ENCODE data around the gene SEC23B. TPM values are rescaled to one million over a fixed set of nuclear protein-coding genes. Genes with fewer than 3 reads are reported as not detected.

Gene SEC23B
- total and polyA plus RNA-seq, 2 of the 8 experiments (the other 6 are each of a cell fraction or from before 2014, with no cell fraction given): 53.3 to 62.8 TPM

- no peaks in the 10 kb centered on the region for H3K79me1 ChIP-seq (ENCODE audit: low read depth, low read length)
- WGBS, 2 experiments (ENCODE audit: extremely low coverage in 1 of 2, insufficient coverage in 1 of 2, insufficient read length in 1 of 2, insufficient replicate concordance in 2 of 2, low coverage in 1 of 2, low lambda C conversion rate in 2 of 2, missing lambda C conversion rate in 1 of 2): 90% methylated on average over 1 of the region's 1 CpG; no CpG with 5 or more reads in 1 of the 2 experiments
- FAIRE-seq (no peak), DNase-seq (ENCODE audit: low read depth in 1 of 2, low spot score in 2 of 2) (no peak)
- no peak overlapping the region for H3K18ac ChIP-seq (ENCODE audit: extremely low read depth, low read length)
- H3K4me1 ChIP-seq (replicated peaks in 1 of 4; ENCODE audit: control insufficient read depth in 3 of 4, insufficient read depth in 4 of 4, low read length in 3 of 4): no peaks in the 10 kb centered on the region
- H2AFZ ChIP-seq (ENCODE audit: low read length): no peak overlapping the region
- H4K20me1 ChIP-seq (replicated peaks in 1 of 2; ENCODE audit: control insufficient read depth in 1 of 2, insufficient read depth in 2 of 2, low read length in 2 of 2): peaks cover 5 to 6% of the 10 kb centered on the region in 2 experiments
- peaks cover 10 to 57% (median 29%) of the 10 kb centered on the region in 4 experiments for H3K36me3 ChIP-seq (ENCODE audit: control insufficient read depth in 2 of 4, insufficient read depth in 4 of 4, low read length in 3 of 4)
- H3K14ac ChIP-seq (ENCODE audit: insufficient read length): no peak overlapping the region
- H3K9me3 ChIP-seq (ENCODE audit: insufficient read depth in 2 of 2, low read depth in 1 of 2, low read length in 1 of 2): no peaks in the 10 kb centered on the region
- no peak overlapping the region for H2BK20ac ChIP-seq (ENCODE audit: low read length)
- no peak overlapping the region for H3K9ac ChIP-seq (replicated peaks in 1 of 4; ENCODE audit: extremely low read depth in 1 of 4, low read depth in 3 of 4, low read length in 3 of 4)
- H2AK5ac ChIP-seq (ENCODE audit: low read depth, low read length): no peak overlapping the region
- CTCF ChIA-PET (ENCODE audit: partially characterized antibody): no interaction called here
- POLR2A ChIA-PET (ENCODE audit: partially characterized antibody): interaction anchor here (0.6 kb wide), 1 partner anchor 1482 kb away, joined by 4 read pairs; no protein-coding TSS in a partner anchor
- H3K27me3 ChIP-seq (replicated peaks in 1 of 4; ENCODE audit: control insufficient read depth in 3 of 4, extremely low read depth in 1 of 4, insufficient read depth in 3 of 4, low read length in 3 of 4): no peaks in the 10 kb centered on the region
- no peak overlapping the region for H3K23ac ChIP-seq (ENCODE audit: insufficient read length)
- no peak overlapping the region for H3K27ac ChIP-seq (ENCODE audit: low read depth, low read length)
- H3K4me3 ChIP-seq (ENCODE audit: extremely low read depth in 1 of 4, insufficient read depth in 2 of 4, low read depth in 3 of 4, low read length in 4 of 4): no peak overlapping the region
- no peak overlapping the region for H2BK12ac ChIP-seq (ENCODE audit: low read depth, low read length)
- H3K4me2 ChIP-seq (ENCODE audit: insufficient read depth in 1 of 2, low read depth in 2 of 2, low read length in 2 of 2): no peak overlapping the region
- no peak overlapping the region for H2BK5ac ChIP-seq (ENCODE audit: low read depth, low read length)
- H3K79me2 ChIP-seq (ENCODE audit: control insufficient read depth in 1 of 2, insufficient read depth in 2 of 2, low read length in 2 of 2): no peaks in the 10 kb centered on the region
- no peak overlapping the region for H2BK15ac ChIP-seq (ENCODE audit: low read length)
- no peak overlapping the region for H4K91ac ChIP-seq (replicated peaks; ENCODE audit: insufficient read length, low read length)
- no peak overlapping the region for H3K56ac ChIP-seq (replicated peaks; ENCODE audit: insufficient read length, low read depth, low read length)
- H2BK120ac ChIP-seq (replicated peaks; ENCODE audit: low read depth, low read length): no peak overlapping the region
- no peaks in the 10 kb centered on the region for H3K23me2 ChIP-seq (ENCODE audit: low read depth, low read length)
- no peak overlapping the region for H3K4ac ChIP-seq (replicated peaks; ENCODE audit: insufficient read length, low read depth, low read length)
- no peak overlapping the region for H4K8ac ChIP-seq (ENCODE audit: extremely low read depth, insufficient read depth, low read length)
- no peak overlapping the region for H4K5ac ChIP-seq (ENCODE audit: insufficient read length, low read depth, low read length)
- TF ChIP-seq BRCA1 (IDR thresholded peaks at IDR 0.05; ENCODE audit: low read depth, low read length) (no peak), RXRA (IDR thresholded peaks at IDR 0.05; ENCODE audit: insufficient read depth, low read depth, low read length) (no peak), SRF (IDR thresholded peaks at IDR 0.05; ENCODE audit: low read depth, low read length) (no peak), ATF3 (IDR thresholded peaks at IDR 0.05; ENCODE audit: insufficient read depth, low read depth, low read length) (no peak), CTBP2 (IDR thresholded peaks at IDR 0.05; ENCODE audit: borderline replicate concordance, insufficient read depth, insufficient read length, low read length) (no peak), POLR2AphosphoS5 (IDR thresholded peaks at IDR 0.05; ENCODE audit: low read depth, low read length) (no peak), ATF2 (IDR thresholded peaks at IDR 0.05; ENCODE audit: low read length) (no peak), EZH2 (IDR thresholded peaks at IDR 0.05; ENCODE audit: low read depth, low read length, severe bottlenecking) (no peak), PHF8 (conservative IDR thresholded peaks at IDR 0.05; ENCODE audit: low read depth, low read length) (no peak), GABPA (IDR thresholded peaks at IDR 0.05; ENCODE audit: borderline replicate concordance, insufficient read depth, low read length) (no peak), RNF2 (IDR thresholded peaks at IDR 0.05; ENCODE audit: borderline replicate concordance, low read depth, low read length, missing control alignments, poor library complexity, severe bottlenecking) (no peak)
These were observed 37.8 kb downstream of the SEC23B start for GRCh38 chr20:18545566-18545965.

Measured in H1 (cell line).